ENCODE data around the gene PTPRN2.

PTPRN2 gene

DNA sequence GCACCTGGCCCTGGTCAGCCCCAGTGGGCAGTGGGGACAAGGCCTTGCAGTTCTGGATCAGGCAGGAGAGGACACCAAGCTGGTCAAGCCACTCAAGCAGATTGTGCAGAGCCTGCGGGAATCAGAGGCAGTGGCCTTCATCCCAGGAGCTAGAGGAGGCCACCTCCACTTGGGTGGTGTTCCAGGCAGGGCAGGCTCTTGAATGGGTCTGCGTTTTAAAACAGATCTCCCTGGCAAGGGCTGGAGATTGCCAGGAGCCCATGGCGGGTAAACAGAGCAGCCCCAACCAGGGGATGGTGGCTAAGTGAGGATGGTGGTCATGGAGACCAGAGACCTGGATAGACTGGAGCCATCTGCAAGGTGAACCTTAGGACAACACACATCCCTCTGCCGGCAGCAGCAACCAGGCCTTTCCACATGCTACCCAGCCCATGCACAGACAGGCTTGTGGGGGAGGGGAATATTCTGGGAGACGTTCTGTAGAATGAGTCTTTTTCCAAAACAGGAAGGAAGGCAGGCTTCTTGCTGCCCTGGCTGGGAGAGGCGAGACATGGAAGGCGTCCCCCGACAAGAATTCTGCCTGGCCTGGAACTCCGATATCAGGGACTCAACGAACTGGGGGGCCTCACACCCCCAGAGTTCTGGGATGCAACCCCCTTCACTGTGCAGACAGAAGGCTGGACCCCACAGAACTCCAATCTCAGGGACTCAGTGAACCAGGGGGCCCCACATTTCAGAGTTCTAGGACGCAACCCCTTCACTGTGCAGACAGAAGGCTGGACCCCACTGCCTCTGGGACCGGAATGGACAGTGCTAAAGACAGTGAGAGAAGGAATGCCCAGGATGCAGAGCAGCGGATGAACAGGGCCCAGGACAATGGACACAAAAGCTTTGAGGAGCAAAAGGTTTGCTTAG, 264.8 kb downstream of the PTPRN2 start:
- TF ChIP-seq, protein P1, sequence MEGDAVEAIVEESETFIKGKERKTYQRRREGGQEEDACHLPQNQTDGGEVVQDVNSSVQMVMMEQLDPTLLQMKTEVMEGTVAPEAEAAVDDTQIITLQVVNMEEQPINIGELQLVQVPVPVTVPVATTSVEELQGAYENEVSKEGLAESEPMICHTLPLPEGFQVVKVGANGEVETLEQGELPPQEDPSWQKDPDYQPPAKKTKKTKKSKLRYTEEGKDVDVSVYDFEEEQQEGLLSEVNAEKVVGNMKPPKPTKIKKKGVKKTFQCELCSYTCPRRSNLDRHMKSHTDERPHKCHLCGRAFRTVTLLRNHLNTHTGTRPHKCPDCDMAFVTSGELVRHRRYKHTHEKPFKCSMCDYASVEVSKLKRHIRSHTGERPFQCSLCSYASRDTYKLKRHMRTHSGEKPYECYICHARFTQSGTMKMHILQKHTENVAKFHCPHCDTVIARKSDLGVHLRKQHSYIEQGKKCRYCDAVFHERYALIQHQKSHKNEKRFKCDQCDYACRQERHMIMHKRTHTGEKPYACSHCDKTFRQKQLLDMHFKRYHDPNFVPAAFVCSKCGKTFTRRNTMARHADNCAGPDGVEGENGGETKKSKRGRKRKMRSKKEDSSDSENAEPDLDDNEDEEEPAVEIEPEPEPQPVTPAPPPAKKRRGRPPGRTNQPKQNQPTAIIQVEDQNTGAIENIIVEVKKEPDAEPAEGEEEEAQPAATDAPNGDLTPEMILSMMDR (conservative IDR thresholded peaks at IDR 0.05; ENCODE audit: low read depth, low read length) = no peak
- DNase-seq (ENCODE audit: low read depth) = no peak
- no peak overlapping the region for H3K4me3 ChIP-seq (ENCODE audit: low read depth, low read length)

- DNase-seq (ENCODE audit: low read depth) = no peak
- TF ChIP-seq, protein P1 (conservative IDR thresholded peaks at IDR 0.05; ENCODE audit: low read depth, low read length) = no peak
- H3K4me3 ChIP-seq (ENCODE audit: low read depth, low read length) = no peak overlapping the region
These were observed 265.5 kb downstream of the PTPRN2 start for GRCh38 chr7:158321936-158322615.

DNA sequence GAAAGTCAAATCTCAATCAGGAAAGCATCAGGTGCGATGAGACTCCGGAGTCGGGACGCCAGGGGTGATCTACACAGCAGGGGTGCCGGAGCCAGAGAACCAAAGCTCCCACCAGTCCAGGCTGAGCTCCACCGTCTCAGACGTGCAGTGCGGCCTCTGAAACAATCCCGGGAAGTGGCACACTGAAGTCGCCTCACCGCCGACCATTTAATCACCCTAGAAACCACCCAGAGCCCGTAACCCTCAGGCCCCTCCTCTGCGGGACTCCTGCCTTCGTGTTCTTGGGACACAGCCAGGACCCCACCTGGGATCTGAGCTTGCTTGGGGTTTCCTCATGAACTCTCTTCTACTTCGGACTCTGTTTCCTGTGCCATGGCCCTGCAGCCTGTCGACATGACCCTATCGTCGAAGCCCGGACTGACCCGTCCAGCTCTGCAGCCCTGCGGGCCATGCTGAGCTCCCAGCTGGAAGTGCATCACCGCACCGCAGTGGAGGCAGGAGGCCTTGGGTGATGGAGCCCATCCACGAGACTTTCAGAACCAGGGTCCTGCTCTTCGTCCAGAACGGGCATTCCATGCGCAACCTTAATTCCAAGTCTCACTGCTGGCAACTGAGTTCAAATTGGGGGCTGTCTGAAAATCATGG, 266.4 kb downstream of the PTPRN2 start:
- H3K4me3 ChIP-seq (ENCODE audit: low read depth, low read length) = no peak overlapping the region
- TF ChIP-seq, protein P1 (conservative IDR thresholded peaks at IDR 0.05; ENCODE audit: low read depth, low read length) = no peak
- no peak for DNase-seq (ENCODE audit: low read depth)

- no peak for DNase-seq (ENCODE audit: low read depth)
- H3K4me3 ChIP-seq (ENCODE audit: low read depth, low read length) = no peak overlapping the region
- TF ChIP-seq, protein P1 (conservative IDR thresholded peaks at IDR 0.05; ENCODE audit: low read depth, low read length) = no peak
These were observed 267.3 kb downstream of the PTPRN2 start for GRCh38 chr7:158320328-158320727.

DNA sequence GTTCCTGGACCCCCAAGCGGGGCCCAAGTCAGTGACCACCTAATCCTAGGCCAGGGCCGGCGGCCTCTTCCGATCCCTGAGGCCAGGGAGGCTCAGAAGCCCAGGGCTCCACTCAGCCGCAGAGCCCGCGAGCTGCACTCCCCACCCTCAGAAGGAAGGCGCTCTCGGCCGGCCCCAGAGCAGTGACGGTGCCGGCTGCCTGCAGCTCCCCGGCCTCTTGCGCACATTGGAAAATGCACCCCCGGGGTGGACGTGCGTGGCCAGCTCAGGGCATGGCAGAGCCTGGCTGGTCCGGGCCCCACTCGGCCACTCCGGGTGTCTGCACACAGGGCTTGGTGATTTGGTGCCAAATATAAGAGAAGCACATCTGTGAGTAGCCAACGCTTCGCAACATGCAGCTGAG, 269.1 kb downstream of the PTPRN2 start:
- DNase-seq (ENCODE audit: low read depth) = no peak
- TF ChIP-seq, protein P1 (conservative IDR thresholded peaks at IDR 0.05; ENCODE audit: low read depth, low read length) = no peak
- no peak overlapping the region for H3K4me3 ChIP-seq (ENCODE audit: low read depth, low read length)

- H3K4me3 ChIP-seq (ENCODE audit: low read depth, low read length) = no peak overlapping the region
- TF ChIP-seq, protein P1 (conservative IDR thresholded peaks at IDR 0.05; ENCODE audit: low read depth, low read length) = no peak
- no peak for DNase-seq (ENCODE audit: low read depth)
These were observed 270.1 kb downstream of the PTPRN2 start for GRCh38 chr7:158317238-158318205.

Measured in choroid plexus epithelial cell (primary cell).